IPS-NIHi11 (cell line): Measurements from ENCODE around the gene NECAB2.

Experiments
- DNase-seq: peaks from one replicate; pipeline ENCODE4 v3.0.0; 2012; ENCODE audit warnings: mixed read lengths, low spot score

NECAB2 gene

DNA sequence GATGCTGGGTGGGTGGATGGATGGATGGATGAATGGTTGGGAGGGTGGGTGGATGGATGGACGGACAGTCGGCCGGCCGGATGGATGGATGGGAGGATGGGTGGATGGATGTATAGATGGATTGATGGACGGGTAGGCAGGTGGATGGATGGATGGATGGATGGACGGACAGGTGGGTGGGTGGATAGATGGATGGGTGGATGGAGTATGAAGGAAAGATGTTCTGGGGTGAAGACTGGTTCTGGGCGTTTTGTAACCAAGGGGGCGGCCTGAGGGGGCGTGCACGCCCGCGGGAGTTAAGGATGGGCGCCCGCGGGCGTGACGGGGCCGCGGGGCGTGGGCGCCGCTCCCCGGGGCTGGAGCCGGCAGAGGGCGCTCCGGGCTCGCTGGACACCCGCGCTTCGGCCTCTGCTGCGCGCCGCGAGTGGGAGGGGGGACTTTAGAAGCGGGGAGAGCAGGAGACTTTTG is at the start of gene NECAB2:
TSS of gene NECAB2 (plus strand) at position 407 of the 468 bp plus-strand sequence. CDS start 405 bp downstream, outside the sequence.
- DNase-seq: peak; percentile 92

GRCh38 chr16:83920894-83921491 is 47.1 kb upstream of the NECAB2 start:
- DNase-seq: no peak

GRCh38 chr16:83923581-83924365 is 44.3 kb upstream of the NECAB2 start:
- no peak for DNase-seq

- DNase-seq: no peak
Observed at GRCh38 chr16:83924686-83925085, 43.4 kb upstream of the NECAB2 start.

- DNase-seq: peak; percentile 7
Observed at GRCh38 chr16:83925095-83925905, 42.7 kb upstream of the NECAB2 start.

- no peak for DNase-seq
Observed at GRCh38 chr16:83925957-83926725, 41.9 kb upstream of the NECAB2 start.

GRCh38 chr16:83926726-83927397 is 41.2 kb upstream of the NECAB2 start:
- DNase-seq: peak; percentile 91

DNA sequence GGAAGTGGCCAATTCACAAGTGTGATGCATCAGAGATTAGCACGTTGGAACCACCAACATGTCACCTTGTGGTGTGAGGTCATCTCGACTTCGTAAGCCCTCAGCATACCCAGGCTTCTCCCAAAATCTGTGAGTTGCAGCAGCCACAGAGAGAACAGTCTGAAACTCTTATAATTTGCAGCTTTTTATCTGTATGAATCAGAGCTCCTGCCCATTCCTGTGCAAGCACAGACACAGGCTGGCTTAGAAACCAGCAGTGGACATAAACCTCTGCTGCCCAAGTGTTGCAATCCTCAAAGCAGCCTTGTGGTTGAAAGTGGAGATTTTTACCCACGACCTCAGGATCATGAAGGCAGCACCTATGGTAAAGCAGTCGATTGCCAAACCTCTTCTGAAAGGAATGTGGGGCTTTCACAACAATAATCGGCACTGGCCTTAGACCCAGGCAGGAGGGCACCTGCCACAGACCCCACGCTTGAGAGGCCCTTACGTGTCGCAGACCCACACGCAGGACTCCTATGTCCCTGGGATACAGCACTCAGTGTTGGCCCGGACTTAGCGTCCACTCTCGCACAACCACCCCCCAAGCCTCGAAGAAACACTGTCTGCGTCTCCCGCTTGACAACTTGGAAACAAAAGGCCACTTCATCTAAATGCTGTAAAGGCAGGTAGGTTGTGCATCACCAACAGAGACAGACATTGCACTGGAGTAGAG is 39.5 kb upstream of the NECAB2 start:
- no peak for DNase-seq

- no peak for DNase-seq
Observed at GRCh38 chr16:83929811-83930555, 38.1 kb upstream of the NECAB2 start.

DNA sequence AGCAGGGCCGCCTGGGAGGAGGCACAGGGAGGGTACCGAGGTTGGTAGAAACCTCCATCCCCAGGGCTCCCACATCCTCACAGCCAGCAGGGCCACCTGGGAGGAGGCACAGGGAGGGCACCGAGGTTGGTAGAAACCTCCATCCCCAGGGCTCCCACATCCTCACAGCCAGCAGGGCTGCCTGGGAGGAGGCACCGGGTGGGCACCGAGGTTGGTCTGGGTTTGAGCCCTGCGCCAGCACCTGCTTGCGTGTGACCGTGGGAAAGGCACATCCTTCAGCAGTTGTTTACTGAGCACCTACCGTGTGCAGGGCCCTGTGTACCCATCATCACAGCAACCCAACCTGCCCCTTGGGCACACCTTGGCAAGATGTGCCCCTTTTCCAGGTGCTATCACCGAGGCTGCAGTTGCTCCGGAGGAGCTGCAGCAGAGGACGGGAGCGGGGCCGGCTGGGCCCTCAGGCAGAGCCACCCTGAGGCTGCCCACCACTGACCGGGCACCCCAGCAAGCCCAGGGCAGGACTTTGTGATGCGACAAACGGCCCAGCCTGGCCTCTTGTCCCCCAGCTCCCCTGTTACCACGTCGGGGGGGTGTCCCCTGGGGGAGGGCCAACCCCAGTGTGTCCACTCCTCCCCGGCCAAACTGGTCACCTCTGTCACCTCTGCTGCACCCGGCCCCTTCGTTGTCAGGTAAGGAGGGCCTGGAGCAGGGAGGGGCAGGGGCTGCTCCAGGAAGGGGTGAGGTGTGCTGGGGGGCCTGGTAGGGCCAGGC is 37.1 kb upstream of the NECAB2 start:
- no peak for DNase-seq

- no peak for DNase-seq
Observed at GRCh38 chr16:83931556-83931955, 36.5 kb upstream of the NECAB2 start.

GRCh38 chr16:83932304-83932703 is 35.7 kb upstream of the NECAB2 start:
- no peak for DNase-seq

GRCh38 chr16:83932955-83933673 is 34.9 kb upstream of the NECAB2 start:
- DNase-seq: no peak

GRCh38 chr16:83933885-83934683 is 34.0 kb upstream of the NECAB2 start:
- DNase-seq: no peak

DNA sequence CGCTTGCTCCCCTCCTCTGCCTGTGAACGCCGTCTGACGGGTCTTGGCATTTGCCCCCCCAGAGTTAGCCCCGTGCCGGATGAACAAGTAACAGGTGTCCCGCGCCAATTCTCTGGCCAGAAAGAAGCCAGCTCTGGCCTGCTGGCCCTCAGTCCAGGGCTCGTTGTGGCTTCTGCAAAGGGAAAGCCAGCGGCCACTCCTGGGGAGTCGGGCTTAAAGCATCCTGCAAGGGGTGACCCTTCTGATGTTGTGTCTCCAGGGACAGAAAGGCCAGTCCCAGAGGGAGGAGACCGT is 33.4 kb upstream of the NECAB2 start:
- no peak for DNase-seq

- DNase-seq: no peak
Observed at GRCh38 chr16:83935005-83935857, 32.8 kb upstream of the NECAB2 start.

GRCh38 chr16:83935858-83936255 is 32.2 kb upstream of the NECAB2 start:
- no peak for DNase-seq
